SK-N-SH (cell line): ENCODE data around the gene PCDHGA1. TPM values are rescaled to one million over a fixed set of nuclear protein-coding genes. Genes with fewer than 3 reads are reported as not detected.
A peak's percentile ranks its signal among the peaks of the same experiment; 100 is the strongest.

Experiments used
- EP300 ChIP-seq, 2 experiments: IDR thresholded peaks; 2 replicates each; pipeline versions ENCODE4 v1.4.0 to v1.6.1; 2012; ENCODE audit warnings: borderline replicate concordance in 1 of 2, low read depth in 1 of 2, low read length in 1 of 2
- FOSL2 ChIP-seq: IDR thresholded peaks from 2 replicates; pipeline ENCODE4 v1.4.0; 2012; ENCODE audit warnings: low read depth, mild to moderate bottlenecking, moderate library complexity, borderline replicate concordance
- GABPA ChIP-seq: IDR thresholded peaks from 2 replicates; pipeline ENCODE4 v1.4.0; 2012; ENCODE audit warnings: low read depth, mild to moderate bottlenecking
- JUND ChIP-seq: IDR thresholded peaks from 2 replicates; pipeline ENCODE4 v1.4.0; 2012
- NFIC ChIP-seq: IDR thresholded peaks from 2 replicates; pipeline ENCODE4 v1.4.0; 2012; ENCODE audit warnings: borderline replicate concordance
- NRF1 ChIP-seq: IDR thresholded peaks from 2 replicates; pipeline ENCODE4 v1.6.1; 2012; ENCODE audit warnings: low read depth, mild to moderate bottlenecking, low read length
- POLR2AphosphoS5 ChIP-seq: IDR thresholded peaks from 2 replicates; pipeline ENCODE4 v1.6.1; 2012; ENCODE audit warnings: low read depth, low read length
- RFX5 ChIP-seq: IDR thresholded peaks from 2 replicates; pipeline ENCODE4 v1.6.1; 2012; ENCODE audit warnings: mild to moderate bottlenecking, improper control_type of control experiment, low read length
- SMC3 ChIP-seq: IDR thresholded peaks from 2 replicates; pipeline ENCODE4 v1.6.1; 2012; ENCODE audit warnings: low read depth, low read length, improper control_type of control experiment
- TAF1 ChIP-seq: IDR thresholded peaks from 2 replicates; pipeline ENCODE4 v1.6.1; 2012; ENCODE audit warnings: low read depth, mild to moderate bottlenecking, low read length, moderate library complexity, borderline replicate concordance
- TEAD4 ChIP-seq: IDR thresholded peaks from 2 replicates; pipeline ENCODE4 v1.4.0; 2012; ENCODE audit warnings: mild to moderate bottlenecking, borderline replicate concordance; ENCODE audit not compliant: insufficient read depth
- YY1 ChIP-seq: IDR thresholded peaks from 2 replicates; pipeline ENCODE4 v1.4.0; 2012; ENCODE audit warnings: low read depth, mild to moderate bottlenecking
- polyA plus RNA-seq, 3 experiments: library from polyadenylated mRNA; depleted of rRNA; stranded (reverse); fragments of >200 nt; gene quantifications; 2 replicates each; pipeline ENCODE4 v1.2.3, GENCODE V29; 2012
- TF ChIP-seq, protein P1 (sequence below): fragments of 200-600 bp; sonication (generic); IDR thresholded peaks from 2 replicates; pipeline ENCODE4 v1.6.1; 2017; ENCODE audit warnings: antibody characterized with exemption, mild to moderate bottlenecking, moderate library complexity
- TF ChIP-seq, protein P2 (sequence below): IDR thresholded peaks from 2 replicates; pipeline ENCODE4 v1.4.0; 2012; ENCODE audit warnings: low read depth, borderline replicate concordance
- TF ChIP-seq, protein P3 (sequence below): IDR thresholded peaks from 2 replicates; pipeline ENCODE4 v1.6.1; 2012; ENCODE audit warnings: mild to moderate bottlenecking, low read depth, low read length, moderate library complexity
- TF ChIP-seq, protein P4 (sequence below): IDR thresholded peaks from 2 replicates; pipeline ENCODE4 v1.4.0; 2012; ENCODE audit warnings: low read depth, borderline replicate concordance

PCDHGA1 gene
- polyA plus RNA-seq, 1 of the 3 experiments (the other 2 are of a cell fraction), result 1.2 TPM

GRCh38 chr5:141382469-141383294, 52.4 kb downstream of the PCDHGA1 start, which contains the start of gene PCDHGA7 (continued):
- TF ChIP-seq, protein P1, sequence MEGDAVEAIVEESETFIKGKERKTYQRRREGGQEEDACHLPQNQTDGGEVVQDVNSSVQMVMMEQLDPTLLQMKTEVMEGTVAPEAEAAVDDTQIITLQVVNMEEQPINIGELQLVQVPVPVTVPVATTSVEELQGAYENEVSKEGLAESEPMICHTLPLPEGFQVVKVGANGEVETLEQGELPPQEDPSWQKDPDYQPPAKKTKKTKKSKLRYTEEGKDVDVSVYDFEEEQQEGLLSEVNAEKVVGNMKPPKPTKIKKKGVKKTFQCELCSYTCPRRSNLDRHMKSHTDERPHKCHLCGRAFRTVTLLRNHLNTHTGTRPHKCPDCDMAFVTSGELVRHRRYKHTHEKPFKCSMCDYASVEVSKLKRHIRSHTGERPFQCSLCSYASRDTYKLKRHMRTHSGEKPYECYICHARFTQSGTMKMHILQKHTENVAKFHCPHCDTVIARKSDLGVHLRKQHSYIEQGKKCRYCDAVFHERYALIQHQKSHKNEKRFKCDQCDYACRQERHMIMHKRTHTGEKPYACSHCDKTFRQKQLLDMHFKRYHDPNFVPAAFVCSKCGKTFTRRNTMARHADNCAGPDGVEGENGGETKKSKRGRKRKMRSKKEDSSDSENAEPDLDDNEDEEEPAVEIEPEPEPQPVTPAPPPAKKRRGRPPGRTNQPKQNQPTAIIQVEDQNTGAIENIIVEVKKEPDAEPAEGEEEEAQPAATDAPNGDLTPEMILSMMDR, result peak; percentile 65
- TF ChIP-seq NFIC (no peak), TAF1 (no peak), FOSL2 (no peak), RFX5 (no peak), SMC3 (peak; percentile 60), EP300 (IDR thresholded peaks at IDR 0.05; ENCODE audit: borderline replicate concordance in 1 of 2, low read depth in 1 of 2, low read length in 1 of 2) (no peak), JUND (no peak), NRF1 (no peak), TEAD4 (no peak), GABPA (no peak), YY1 (peak; percentile 63; the same call in 1 of the 2 replicates), POLR2AphosphoS5 (no peak)
- TF ChIP-seq, protein P2, sequence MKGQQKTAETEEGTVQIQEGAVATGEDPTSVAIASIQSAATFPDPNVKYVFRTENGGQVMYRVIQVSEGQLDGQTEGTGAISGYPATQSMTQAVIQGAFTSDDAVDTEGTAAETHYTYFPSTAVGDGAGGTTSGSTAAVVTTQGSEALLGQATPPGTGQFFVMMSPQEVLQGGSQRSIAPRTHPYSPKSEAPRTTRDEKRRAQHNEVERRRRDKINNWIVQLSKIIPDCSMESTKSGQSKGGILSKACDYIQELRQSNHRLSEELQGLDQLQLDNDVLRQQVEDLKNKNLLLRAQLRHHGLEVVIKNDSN, result no peak
- TF ChIP-seq, protein P3, sequence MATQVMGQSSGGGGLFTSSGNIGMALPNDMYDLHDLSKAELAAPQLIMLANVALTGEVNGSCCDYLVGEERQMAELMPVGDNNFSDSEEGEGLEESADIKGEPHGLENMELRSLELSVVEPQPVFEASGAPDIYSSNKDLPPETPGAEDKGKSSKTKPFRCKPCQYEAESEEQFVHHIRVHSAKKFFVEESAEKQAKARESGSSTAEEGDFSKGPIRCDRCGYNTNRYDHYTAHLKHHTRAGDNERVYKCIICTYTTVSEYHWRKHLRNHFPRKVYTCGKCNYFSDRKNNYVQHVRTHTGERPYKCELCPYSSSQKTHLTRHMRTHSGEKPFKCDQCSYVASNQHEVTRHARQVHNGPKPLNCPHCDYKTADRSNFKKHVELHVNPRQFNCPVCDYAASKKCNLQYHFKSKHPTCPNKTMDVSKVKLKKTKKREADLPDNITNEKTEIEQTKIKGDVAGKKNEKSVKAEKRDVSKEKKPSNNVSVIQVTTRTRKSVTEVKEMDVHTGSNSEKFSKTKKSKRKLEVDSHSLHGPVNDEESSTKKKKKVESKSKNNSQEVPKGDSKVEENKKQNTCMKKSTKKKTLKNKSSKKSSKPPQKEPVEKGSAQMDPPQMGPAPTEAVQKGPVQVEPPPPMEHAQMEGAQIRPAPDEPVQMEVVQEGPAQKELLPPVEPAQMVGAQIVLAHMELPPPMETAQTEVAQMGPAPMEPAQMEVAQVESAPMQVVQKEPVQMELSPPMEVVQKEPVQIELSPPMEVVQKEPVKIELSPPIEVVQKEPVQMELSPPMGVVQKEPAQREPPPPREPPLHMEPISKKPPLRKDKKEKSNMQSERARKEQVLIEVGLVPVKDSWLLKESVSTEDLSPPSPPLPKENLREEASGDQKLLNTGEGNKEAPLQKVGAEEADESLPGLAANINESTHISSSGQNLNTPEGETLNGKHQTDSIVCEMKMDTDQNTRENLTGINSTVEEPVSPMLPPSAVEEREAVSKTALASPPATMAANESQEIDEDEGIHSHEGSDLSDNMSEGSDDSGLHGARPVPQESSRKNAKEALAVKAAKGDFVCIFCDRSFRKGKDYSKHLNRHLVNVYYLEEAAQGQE, result no peak
- TF ChIP-seq, protein P4, sequence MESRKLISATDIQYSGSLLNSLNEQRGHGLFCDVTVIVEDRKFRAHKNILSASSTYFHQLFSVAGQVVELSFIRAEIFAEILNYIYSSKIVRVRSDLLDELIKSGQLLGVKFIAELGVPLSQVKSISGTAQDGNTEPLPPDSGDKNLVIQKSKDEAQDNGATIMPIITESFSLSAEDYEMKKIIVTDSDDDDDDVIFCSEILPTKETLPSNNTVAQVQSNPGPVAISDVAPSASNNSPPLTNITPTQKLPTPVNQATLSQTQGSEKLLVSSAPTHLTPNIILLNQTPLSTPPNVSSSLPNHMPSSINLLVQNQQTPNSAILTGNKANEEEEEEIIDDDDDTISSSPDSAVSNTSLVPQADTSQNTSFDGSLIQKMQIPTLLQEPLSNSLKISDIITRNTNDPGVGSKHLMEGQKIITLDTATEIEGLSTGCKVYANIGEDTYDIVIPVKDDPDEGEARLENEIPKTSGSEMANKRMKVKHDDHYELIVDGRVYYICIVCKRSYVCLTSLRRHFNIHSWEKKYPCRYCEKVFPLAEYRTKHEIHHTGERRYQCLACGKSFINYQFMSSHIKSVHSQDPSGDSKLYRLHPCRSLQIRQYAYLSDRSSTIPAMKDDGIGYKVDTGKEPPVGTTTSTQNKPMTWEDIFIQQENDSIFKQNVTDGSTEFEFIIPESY, result no peak
- TF ChIP-seq, all 33 proteins: peak for 4
